Ovary (tissue), 9 donors: ENCODE measurements around the gene RHBDF2. TPM values are rescaled to one million over a fixed set of nuclear protein-coding genes. Genes with fewer than 3 reads are reported as not detected.

ENCODE experiments used
- DNase-seq, 5 donors: peaks; one replicate each; pipeline ENCODE4 v3.0.0-alpha.2; 2019 to 2020
- H3K27ac ChIP-seq, 2 donors: fragments of 200-600 bp; one replicate each; pipeline versions ENCODE4 v1.5.1 to v1.8.0; 2019 to 2022
- H3K27me3 ChIP-seq: fragments of 200-600 bp; one replicate; pipeline ENCODE4 v1.8.0; 2022
- H3K36me3 ChIP-seq: fragments of 200-600 bp; sonication (generic); one replicate; pipeline ENCODE4 v1.5.1; 2019
- H3K4me1 ChIP-seq: one replicate; pipeline ENCODE4 v1.8.1; 2013; ENCODE audit warnings: mild to moderate bottlenecking, moderate library complexity; ENCODE audit not compliant: insufficient read depth
- H3K4me3 ChIP-seq: fragments of 200-600 bp; sonication (generic); one replicate; pipeline ENCODE4 v1.5.1; 2017
- H3K9me3 ChIP-seq, 2 donors: fragments of 200-600 bp in 1 of 2; sonication (generic) in 1 of 2; one replicate each; pipeline versions ENCODE4 v1.5.1 to v1.8.1; 2013 to 2019; ENCODE audit warnings: mild to moderate bottlenecking in 1 of 2, moderate library complexity in 1 of 2
- EP300 ChIP-seq: sonication (generic); formaldehyde crosslinking; IDR thresholded peaks from one replicate; pipeline ENCODE4 v1.6.1; 2017; ENCODE audit warnings: antibody characterized with exemption
- POLR2A ChIP-seq: fragments of 450-650 bp; IDR thresholded peaks from one replicate; pipeline ENCODE4 v1.6.1; 2017; ENCODE audit warnings: antibody characterized with exemption, mild to moderate bottlenecking, moderate library complexity
- WGBS, 3 donors: extraction: QIAGEN DNeasy Blood & Tissue Kit in 1 of 3; methylation state at CpG; one replicate each; pipeline versions ENCODE4 v1.1.5 to v1.1.7; 2013 to 2017; 5-methylcytosine and 5-hydroxymethylcytosine counted together
- intact Hi-C, 4 donors: fragments of 100-400 bp; cut with DNase I; formaldehyde crosslinking; loops; one replicate each; pipeline versions ENCODE4 v1.11.0 to v1.15.1; 2022 to 2023
- polyA plus RNA-seq, 2 donors: library from polyadenylated mRNA; stranded (reverse); fragments of 200-250 nt in 1 of 2; fragments of 350-450 nt in 1 of 2; fragmentation: Illumina TruSeq in 1 of 2; extraction: RNeasy Lipid Tissue Mini Kit (QIAGEN cat#74804) in 1 of 2; gene quantifications; one replicate each; pipeline ENCODE4 v1.2.3, GENCODE V29; 2013 to 2014
- total RNA-seq, 7 donors: library from RNA; depleted of rRNA in 2 of 7; stranded (reverse); fragments of >200 nt in 2 of 7; fragmentation: NEBNext Ultra II Directional in 3 of 7; extraction: Animal tissue kit (Norgen Biotek cat#: 25700) in 3 of 7; gene quantifications; one replicate each; pipeline versions ENCODE4 v1.1.0 to v1.2.4, GENCODE V29; 2016 to 2023
- TF ChIP-seq, protein P1 (sequence below), 3 donors: fragments of 450-650 bp in 2 of 3; fragments of 200-600 bp in 1 of 3; IDR thresholded peaks; one replicate each; pipeline versions ENCODE4 v1.5.1 to v1.8.0; 2016 to 2022; ENCODE audit warnings: antibody characterized with exemption in 3 of 3, mild to moderate bottlenecking in 1 of 3
- donor health status: DM: no; HTN: no; CAD: no; lungs with moderate emphysema.
- donor health status: DM: no; HTN: no; CAD: no.
- donor health status: Bipolar disorder and iron deficiency.
- donor health status: DM: yes; HTN: yes; CAD: no.
- donor health status: DM: no; HTN: no; CAD: no.
- donor health status: DM: yes; HTN: yes; CAD: no.

The RHBDF2 gene
- total and polyA plus RNA-seq, 9 donors, result 3.3 to 39.9 (median 19.5) TPM

DNA sequence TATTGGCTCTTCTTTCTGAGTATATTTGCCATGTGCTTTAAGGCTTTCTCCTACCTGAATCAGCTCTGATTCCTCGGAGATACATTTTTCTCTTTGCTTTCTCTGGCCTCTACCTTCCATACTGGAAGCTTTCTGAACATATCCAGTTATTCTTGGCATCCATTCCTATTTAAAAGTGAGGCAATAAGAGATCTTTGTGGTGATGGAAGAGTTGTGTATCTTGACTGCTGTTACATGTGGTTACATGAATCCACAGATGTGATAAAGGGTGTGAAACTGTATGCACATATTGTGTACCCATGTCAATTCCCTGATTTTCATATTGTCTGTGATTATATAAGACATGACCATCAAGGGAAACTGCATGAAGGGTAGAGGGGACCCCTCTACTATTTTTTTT, 72.7 kb downstream of the RHBDF2 start:
- no peak for DNase-seq
- H3K9me3 ChIP-seq, result no peaks in the 10 kb centered on the region
- no peak for TF ChIP-seq POLR2A
- peaks cover 3% of the 10 kb centered on the region for H3K4me1 ChIP-seq
- no peak overlapping the region for H3K27ac ChIP-seq
- no peaks in the 10 kb centered on the region for H3K36me3 ChIP-seq
- no peak overlapping the region for H3K4me3 ChIP-seq
- 92 to 100% (median 95%) methylated on average over 1 of the region's 1 CpG for WGBS, 3 donors
- intact Hi-C loops, result no loop called here
- no peaks in the 10 kb centered on the region for H3K27me3 ChIP-seq

DNA sequence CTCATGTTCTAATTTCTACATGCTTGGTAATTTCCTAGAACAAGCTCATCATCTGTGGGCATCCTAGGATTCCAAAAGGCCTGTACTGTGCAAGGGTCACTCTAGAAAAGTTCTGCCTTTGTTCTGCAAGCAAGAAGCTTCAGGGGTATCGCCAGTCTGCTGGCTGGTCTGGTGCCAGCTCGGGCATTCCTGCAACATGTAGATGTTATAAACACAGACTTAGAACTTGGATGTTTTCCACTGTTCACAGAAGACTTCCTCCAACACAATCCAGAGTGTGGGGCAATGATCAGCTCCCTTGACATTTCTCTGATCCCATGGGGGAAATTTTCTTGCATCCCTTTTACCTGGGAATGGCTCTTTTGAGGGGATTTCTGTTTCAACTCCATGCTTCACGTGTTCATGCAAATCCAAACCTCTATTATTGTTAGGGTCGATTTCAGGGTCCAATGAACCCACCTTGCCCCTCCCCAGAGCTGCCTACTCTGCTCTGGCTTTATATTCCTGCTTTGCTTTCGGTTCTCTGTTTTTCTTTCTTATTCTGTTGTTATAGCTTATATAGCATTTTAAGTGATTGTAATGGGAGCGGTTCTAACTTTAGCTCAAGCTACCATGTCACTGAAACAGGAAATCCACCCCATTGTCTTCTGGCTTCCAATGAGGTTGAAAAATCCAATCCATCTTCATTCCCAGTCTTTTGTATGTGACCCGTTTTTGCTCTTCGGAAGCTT, 73.6 kb downstream of the RHBDF2 start:
- Histone ChIP-seq H3K27ac (no peak overlapping the region), H3K36me3 (no peaks in the 10 kb centered on the region), H3K27me3 (no peaks in the 10 kb centered on the region), H3K9me3 (no peaks in the 10 kb centered on the region), H3K4me1 (peaks cover 3% of the 10 kb centered on the region), H3K4me3 (no peak overlapping the region)
- intact Hi-C loops, result no loop called here
- no peak for DNase-seq
- TF ChIP-seq POLR2A (no peak), EP300 (no peak)
- TF ChIP-seq, protein P1, sequence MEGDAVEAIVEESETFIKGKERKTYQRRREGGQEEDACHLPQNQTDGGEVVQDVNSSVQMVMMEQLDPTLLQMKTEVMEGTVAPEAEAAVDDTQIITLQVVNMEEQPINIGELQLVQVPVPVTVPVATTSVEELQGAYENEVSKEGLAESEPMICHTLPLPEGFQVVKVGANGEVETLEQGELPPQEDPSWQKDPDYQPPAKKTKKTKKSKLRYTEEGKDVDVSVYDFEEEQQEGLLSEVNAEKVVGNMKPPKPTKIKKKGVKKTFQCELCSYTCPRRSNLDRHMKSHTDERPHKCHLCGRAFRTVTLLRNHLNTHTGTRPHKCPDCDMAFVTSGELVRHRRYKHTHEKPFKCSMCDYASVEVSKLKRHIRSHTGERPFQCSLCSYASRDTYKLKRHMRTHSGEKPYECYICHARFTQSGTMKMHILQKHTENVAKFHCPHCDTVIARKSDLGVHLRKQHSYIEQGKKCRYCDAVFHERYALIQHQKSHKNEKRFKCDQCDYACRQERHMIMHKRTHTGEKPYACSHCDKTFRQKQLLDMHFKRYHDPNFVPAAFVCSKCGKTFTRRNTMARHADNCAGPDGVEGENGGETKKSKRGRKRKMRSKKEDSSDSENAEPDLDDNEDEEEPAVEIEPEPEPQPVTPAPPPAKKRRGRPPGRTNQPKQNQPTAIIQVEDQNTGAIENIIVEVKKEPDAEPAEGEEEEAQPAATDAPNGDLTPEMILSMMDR (IDR thresholded peaks at IDR 0.05), result no peak
- 72 to 80% (median 74%) methylated on average over 8 of the region's 8 CpGs for WGBS, 3 donors

DNA sequence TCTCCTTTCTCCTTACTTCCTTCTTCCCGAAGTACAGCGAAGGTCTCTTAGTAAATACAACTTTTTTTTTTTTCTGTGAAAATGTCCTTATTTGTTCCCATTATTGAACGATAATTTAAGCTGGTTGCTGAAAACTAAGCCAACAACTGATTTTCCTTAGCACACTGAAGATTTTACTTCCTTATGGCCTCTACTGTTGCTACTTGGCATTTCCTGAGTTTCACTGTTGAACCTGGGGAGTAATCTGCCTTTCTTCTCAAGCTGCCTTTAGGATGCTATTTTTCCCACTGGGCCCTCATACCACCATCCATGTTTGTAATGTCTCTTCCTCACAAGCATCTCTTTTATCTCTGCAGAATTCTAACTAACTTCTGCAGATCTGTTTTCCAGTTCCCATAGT, 74.4 kb downstream of the RHBDF2 start:
- no peak for TF ChIP-seq POLR2A
- TF ChIP-seq, protein P1 (IDR thresholded peaks at IDR 0.05), result no peak
- no peak for TF ChIP-seq EP300
- no peaks in the 10 kb centered on the region for H3K9me3 ChIP-seq
- no peak overlapping the region for H3K4me3 ChIP-seq
- DNase-seq, result no peak
- WGBS, 3 donors, result 87 to 92% (median 89%) methylated on average over 3 of the region's 3 CpGs
- H3K27ac ChIP-seq, result no peak overlapping the region
- intact Hi-C loops, result no loop called here
- no peaks in the 10 kb centered on the region for H3K36me3 ChIP-seq
- H3K27me3 ChIP-seq, result no peaks in the 10 kb centered on the region
- H3K4me1 ChIP-seq, result peaks cover 3% of the 10 kb centered on the region

DNA sequence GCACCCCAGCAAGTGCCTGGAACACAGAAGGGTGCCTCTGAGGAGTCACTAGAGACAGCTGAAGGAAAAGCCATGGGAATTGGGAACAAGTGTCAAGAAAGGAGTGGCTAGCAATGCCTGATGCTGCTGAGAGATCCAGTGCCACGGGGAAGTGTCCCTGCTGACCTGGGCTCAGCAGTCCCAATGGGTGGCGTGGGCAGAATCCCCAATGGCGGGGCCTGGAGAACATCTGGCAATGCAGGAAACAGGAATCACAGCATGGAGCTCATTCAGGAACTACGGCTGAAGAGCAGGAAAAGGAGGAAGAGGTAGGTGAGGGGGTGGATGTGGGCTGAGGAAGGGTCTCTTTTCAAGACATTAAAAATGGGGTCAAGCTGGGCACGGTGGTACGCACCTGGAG, 78.4 kb downstream of the RHBDF2 start:
- DNase-seq, result no peak
- intact Hi-C loops, result no loop called here
- peaks cover 18% of the 10 kb centered on the region for H3K4me1 ChIP-seq
- TF ChIP-seq EP300 (no peak), POLR2A (no peak)
- TF ChIP-seq, protein P1 (IDR thresholded peaks at IDR 0.05), result no peak
- H3K4me3 ChIP-seq, result no peak overlapping the region
- no peak overlapping the region for H3K27ac ChIP-seq
- H3K36me3 ChIP-seq, result no peaks in the 10 kb centered on the region
- H3K9me3 ChIP-seq, result no peaks in the 10 kb centered on the region
- WGBS, 3 donors, result 94 to 96% (median 96%) methylated on average over 6 of the region's 6 CpGs
- no peaks in the 10 kb centered on the region for H3K27me3 ChIP-seq

DNA sequence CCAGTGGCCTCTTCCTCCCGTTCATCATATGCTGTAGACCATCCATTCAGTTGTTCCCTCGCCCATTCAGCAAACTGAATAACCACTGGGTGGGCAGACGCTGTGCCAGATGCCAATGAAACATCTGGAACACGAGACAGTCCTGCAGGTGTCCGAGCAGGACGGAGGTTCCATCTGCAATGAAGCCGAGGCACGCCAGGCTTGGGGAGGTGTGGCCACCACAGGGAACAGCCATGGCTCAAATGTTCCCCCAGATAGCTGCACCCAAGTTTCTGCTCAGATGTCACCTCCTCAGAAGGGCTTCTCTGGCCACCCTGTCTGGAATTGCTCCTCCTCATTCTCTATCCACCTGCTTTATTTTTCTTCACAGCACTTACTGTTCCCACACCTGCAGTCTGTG, 78.8 kb downstream of the RHBDF2 start:
- intact Hi-C loops, result no loop called here
- H3K27me3 ChIP-seq, result no peaks in the 10 kb centered on the region
- WGBS, 3 donors, result 95 to 97% (median 96%) methylated on average over 8 of the region's 8 CpGs
- DNase-seq, result no peak
- no peaks in the 10 kb centered on the region for H3K9me3 ChIP-seq
- no peak overlapping the region for H3K27ac ChIP-seq
- TF ChIP-seq EP300 (no peak), POLR2A (no peak)
- TF ChIP-seq, protein P1 (IDR thresholded peaks at IDR 0.05), result no peak
- no peaks in the 10 kb centered on the region for H3K36me3 ChIP-seq
- H3K4me3 ChIP-seq, result no peak overlapping the region
- peaks cover 20% of the 10 kb centered on the region for H3K4me1 ChIP-seq
